Fibroblast of mammary gland (primary cell): ENCODE measurements around the gene SPHK1.

ENCODE experiments used
- DNase-seq: peaks from one replicate; pipeline ENCODE4 v3.0.0-alpha.2; 2010; ENCODE audit warnings: low read depth
- H3K4me3 ChIP-seq: 2 replicates; pipeline ENCODE4 v1.5.1; 2011; ENCODE audit warnings: low read depth, mild to moderate bottlenecking, low read length, moderate library complexity; ENCODE audit not compliant: control insufficient read depth
- TF ChIP-seq, protein P1 (sequence below): conservative IDR thresholded peaks from 2 replicates; pipeline ENCODE4 v1.5.1; 2011; ENCODE audit warnings: low read depth, low read length, inconsistent platforms; ENCODE audit not compliant: control insufficient read depth, insufficient read depth

The SPHK1 gene

DNA sequence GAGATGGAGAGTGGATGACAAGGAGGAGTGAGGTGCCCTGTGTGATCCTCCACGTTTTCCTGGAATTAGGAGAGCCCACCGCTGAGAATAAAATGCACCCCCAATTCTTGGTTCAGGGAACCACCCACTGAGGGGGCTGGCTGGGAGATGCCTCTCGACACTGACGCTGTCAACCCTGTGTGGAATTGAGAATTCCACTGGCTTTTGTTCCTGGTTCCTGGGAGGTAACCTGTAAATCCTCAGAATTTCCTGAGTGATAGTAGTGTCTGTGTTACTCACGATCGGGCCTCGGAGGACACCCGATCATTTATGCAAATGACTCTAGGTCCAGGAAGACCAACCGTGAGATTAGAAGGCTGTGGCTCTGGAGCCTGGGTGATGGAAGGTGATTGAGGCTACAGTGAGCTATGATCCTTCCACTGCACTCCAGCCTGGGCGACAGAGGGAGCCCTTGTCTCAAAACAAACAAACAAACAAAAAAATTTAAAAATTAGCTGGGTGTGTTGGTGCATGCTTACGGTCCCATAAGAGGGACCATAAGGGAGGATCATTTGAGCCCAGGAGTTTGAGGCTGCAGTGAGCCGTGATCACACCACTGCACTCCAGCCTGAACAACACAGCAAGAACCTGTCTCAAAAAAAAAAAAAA is 19.0 kb upstream of the SPHK1 start:
- no peak overlapping the region for H3K4me3 ChIP-seq
- DNase-seq = no peak
- TF ChIP-seq, protein P1, sequence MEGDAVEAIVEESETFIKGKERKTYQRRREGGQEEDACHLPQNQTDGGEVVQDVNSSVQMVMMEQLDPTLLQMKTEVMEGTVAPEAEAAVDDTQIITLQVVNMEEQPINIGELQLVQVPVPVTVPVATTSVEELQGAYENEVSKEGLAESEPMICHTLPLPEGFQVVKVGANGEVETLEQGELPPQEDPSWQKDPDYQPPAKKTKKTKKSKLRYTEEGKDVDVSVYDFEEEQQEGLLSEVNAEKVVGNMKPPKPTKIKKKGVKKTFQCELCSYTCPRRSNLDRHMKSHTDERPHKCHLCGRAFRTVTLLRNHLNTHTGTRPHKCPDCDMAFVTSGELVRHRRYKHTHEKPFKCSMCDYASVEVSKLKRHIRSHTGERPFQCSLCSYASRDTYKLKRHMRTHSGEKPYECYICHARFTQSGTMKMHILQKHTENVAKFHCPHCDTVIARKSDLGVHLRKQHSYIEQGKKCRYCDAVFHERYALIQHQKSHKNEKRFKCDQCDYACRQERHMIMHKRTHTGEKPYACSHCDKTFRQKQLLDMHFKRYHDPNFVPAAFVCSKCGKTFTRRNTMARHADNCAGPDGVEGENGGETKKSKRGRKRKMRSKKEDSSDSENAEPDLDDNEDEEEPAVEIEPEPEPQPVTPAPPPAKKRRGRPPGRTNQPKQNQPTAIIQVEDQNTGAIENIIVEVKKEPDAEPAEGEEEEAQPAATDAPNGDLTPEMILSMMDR = peak; percentile 48

DNA sequence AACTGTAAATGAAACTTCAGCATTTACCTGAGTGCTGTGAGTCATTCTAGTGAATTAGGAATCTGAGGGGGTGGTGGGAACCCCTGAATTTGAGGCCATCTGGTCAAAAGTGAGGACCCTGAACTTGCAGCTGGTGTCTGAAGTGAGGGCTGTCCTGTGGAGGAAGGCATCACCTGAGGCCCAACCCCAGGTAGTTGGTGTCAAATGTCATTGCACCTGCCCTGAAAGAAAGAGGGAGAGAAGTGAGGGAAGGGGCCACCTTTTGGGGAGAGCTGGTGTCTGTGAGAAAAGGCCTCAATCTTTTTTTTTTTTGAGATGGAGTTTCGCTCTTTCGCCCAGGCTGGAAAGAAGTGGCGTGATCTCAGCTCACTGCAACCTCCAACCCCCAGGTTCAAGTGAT is 18.2 kb upstream of the SPHK1 start:
- H3K4me3 ChIP-seq = no peak overlapping the region
- no peak for DNase-seq
- TF ChIP-seq, protein P1 = no peak

DNA sequence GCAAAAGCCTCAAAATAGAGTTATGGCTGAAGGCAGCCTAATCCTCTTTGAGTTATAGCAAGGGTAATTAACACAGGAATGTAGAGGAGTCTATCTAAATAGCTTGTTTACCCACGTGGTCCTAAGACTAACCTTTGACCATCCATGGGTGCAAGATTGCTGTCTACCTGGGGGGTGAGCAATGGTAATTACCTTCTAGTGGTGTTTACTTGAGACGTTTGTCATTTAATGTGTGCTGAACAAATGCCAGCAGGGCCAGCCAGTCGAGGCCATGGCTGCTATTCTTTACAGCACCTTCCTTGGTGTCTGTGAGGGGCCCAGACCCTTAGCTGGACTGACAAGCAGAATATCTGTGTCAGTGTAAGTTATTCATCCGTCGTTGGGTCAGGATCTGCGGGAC is 16.8 kb upstream of the SPHK1 start:
- TF ChIP-seq, protein P1 = no peak
- DNase-seq = no peak
- no peak overlapping the region for H3K4me3 ChIP-seq

DNA sequence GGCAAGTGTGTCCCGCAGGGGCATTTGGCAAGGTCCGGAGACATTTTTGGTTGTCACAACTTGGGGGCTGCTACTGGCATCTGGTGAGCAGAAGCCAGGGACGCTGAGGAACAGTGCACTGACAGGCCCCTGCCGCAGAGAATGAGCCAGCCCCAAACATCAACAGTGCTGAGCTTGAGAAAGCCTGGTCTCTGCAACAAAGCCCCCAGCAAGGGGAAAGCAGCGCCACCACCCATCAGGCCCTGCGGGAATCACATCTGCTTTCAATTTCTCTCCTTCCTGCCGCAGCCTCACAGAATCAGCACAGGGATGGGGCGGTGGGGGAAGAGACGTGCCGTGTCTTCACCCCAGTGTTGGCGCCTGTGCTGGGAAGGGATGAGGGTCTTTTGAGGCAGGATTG is 15.9 kb upstream of the SPHK1 start:
- peak; percentile 77 for DNase-seq
- H3K4me3 ChIP-seq = no peak overlapping the region
- TF ChIP-seq, protein P1 = no peak

DNA sequence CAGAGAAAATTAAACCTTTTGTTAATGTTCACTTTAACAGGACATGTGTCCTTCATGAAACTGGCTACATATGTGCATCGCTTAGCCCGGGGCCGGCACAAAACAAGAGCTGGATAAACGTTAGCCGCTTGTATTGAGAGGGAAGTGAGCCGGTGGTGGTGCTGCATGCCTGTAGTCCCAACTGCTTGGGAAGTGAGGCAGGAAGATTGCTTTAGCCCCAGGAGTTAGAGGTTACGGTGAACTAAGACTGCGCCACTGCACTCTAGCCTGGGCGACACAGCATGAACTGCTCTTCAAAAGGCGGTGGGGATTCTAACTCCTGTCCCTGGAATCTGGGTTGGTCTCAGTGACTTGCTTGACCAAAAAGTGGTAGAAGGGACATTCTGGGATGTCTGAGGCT is 15.0 kb upstream of the SPHK1 start:
- no peak for DNase-seq
- TF ChIP-seq, protein P1 = no peak
- no peak overlapping the region for H3K4me3 ChIP-seq

DNA sequence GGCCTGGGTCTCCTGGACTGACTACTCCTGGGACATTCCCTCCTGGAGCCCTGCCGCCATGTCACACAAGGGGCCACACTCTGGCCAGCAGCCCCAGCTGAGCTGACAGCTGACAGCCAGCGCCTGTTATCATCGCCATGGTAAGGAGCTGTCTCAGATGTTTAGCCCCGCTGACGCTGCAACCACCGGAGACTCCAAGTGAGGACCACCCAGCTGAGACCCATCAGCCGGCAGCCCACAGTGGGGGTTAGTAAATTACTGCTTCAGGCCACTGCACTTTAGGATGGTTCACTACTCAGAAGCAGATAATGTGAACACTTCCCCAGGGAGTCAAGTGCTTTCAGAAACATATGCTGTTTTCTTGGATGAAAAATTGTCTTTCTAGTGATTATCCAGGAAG is 14.6 kb upstream of the SPHK1 start:
- no peak overlapping the region for H3K4me3 ChIP-seq
- DNase-seq = peak; percentile 63
- TF ChIP-seq, protein P1 = no peak

DNA sequence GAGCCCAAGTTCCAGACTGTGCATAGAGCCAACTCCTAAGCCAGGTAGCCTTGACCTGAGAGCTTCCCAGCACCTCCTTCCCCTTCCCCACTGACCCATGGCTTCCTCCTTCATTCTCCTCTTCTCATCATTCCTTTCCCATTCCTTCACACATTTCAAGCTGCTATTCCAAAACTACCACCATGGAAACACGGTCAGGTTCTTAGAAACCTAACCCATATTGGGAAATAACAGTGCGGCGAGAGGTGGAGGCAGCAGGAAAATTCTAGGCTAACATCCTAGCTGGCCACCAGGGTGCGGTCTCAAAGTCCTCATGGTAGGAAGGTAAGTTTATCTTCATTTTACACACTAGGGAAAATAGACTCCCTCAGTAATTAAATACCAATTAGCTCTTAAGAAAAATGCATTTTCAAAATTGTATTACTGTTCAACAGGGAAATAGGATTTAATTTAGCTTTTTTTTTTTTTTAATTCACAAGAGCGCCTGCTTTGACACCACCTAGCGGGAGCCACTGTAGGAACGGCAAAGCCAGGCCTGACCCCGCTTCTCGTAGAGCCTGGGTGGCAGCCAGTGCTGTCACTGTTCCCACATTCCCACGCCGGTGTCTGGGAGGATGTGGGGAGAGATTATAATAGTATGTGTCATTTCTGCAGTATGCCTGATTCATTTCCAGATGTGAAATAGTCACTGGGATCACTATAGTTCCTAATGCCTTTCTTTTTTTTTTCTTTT is 14.0 kb upstream of the SPHK1 start:
- peak; percentile 99 for DNase-seq
- TF ChIP-seq, protein P1 = peak; percentile 60
- no peak overlapping the region for H3K4me3 ChIP-seq
